GM21786 (cell line): ENCODE measurements around the gene TUBB8.
"Not testable (repeated sequence)": the region's sequence is repeated elsewhere in the genome, so short reads cannot be mapped to it uniquely, and the experiment has no call there.

ENCODE experiments used
- ATAC-seq: cut with Tn5 transposase; IDR thresholded peaks from one replicate; pipeline ENCODE4 v1.9.1; 2021; ENCODE audit not compliant: unreplicated experiment

The TUBB8 gene

DNA sequence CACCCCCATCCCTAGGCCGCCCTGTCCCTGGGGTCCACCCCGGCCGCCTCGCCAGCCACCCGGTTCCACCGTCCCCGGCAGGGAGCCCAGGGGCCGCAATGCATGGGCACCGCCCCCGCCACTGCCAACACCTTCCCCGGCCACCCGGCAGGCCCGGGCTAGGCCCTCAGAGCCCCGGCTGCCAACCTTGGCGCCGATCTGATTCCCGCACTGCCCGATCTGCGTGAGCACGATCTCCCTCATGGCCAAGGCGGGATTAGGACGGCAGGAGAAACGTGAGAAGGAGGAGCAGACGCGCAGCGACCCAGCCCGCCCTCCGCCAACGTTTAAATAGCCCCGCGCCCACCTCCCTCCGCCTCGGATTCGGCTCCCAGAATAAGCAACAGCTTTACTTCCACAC lies at the start of gene TUBB8:
Gene TUBB8, minus strand, starts transcription at position 301 of the 400 bp plus-strand sequence. Its CDS starts 58 bp downstream, at position 243.
- no peak for ATAC-seq

GRCh38 chr10:96466-96865 lies 47.4 kb upstream of the TUBB8 start:
- no peak for ATAC-seq

- no peak for ATAC-seq
Measured at GRCh38 chr10:95356-96115, 46.4 kb upstream of the TUBB8 start.

GRCh38 chr10:94613-95012 lies 45.5 kb upstream of the TUBB8 start:
- no peak for ATAC-seq

DNA sequence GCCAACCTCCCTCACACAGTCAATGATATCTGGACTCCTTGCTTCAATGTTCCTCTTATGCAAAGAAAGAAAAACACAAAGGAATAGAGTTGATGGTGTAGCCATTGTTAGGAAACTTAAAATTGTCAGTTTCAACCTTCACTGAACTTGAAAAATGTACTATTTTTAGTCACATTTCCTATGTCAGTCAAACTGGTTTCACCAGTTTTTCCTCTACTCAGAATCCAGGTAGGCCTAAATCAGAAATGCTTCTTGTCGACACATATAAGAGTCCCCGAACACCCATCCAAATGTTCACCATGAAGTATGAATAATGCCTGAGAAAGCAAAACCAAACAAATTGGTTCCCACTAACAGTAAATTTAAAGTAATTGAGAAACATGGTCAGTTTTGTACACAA lies 43.8 kb upstream of the TUBB8 start:
- no peak for ATAC-seq

DNA sequence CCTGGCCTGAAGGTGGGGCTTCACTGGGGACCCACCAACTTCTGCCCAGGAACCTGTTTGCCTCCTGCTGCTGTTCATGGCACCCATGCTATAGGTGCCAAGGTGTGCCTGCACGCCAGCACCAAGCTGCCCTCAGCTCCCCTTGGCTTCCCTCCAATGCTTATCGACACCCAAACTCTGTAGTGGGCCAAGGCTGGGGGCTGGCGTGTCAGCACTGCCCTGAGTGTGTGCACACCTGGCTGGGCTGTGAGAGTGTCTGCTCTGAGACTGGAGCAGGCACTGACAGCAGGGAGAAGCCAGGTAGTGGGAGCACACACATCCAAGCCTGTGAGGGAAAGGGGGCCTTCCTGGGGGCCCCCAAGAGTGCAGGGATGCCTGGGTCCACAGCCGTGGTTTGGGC lies 43.1 kb upstream of the TUBB8 start:
- ATAC-seq, result no peak

- ATAC-seq, result no peak
Measured at GRCh38 chr10:91313-91712, 42.2 kb upstream of the TUBB8 start.

- ATAC-seq, result no peak
Measured at GRCh38 chr10:90161-90560, 41.1 kb upstream of the TUBB8 start.

GRCh38 chr10:89248-89647 lies 40.2 kb upstream of the TUBB8 start:
- no peak for ATAC-seq

DNA sequence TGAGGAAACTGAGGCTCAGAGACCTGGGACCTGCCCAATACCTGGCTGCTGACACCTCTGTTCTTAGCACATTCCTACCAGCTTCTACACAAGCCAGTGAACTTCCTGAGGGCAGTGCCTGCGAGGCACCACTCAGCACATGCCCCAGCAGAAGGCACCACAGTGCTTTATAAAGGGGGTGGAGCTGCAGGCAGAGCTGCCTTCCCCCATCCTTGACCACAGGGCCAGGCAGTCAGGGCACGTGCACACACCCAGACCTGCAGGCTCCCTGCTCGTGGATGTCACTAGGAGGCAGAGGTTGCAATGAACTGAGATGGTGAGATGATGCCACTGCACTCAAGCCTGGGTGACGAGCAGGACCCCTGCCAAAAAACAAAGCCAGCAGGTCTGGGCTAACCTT lies 39.2 kb upstream of the TUBB8 start:
- ATAC-seq, result no peak

DNA sequence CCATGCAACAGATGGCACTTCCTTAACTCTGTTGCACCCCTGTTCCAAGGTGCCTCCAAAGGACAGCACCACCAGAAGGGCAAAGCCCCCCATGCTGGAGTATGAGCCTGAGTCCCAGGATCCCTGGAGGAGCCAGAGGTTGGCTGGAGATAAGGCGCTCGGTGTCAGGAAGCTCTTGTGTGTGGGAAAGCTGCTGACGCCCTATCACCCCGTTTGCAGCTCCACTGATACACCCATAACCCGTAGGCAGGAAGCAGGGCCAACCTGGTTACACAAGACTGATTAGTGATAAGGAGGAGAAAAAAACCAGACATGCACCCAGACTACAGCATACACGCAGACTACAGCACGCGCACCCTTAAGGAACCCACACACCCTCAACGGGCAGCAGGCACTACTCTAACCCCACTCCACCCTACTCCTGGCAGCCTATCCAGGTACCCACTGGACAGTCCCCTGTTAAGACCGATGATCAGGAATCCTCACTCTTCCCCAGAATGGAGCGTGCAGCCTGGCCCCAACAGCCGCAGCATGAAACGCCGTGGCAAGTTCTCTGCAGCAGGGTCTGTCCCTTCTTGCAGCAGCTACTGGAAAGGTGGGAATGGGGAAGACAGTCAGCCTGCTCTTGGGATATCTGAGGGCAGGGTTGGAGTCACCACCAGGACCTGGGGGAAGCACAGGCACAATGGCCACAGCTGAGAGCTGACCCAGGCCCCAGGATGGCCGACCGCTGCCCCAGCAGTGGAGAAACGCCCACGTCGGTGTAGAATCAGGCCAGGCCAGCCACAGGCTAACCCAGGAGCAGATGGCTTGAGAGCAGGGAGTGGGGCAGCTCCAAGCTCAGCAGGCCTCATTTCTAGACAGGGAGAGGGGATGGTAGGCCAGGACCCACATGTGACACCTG lies 38.3 kb upstream of the TUBB8 start:
- no peak for ATAC-seq

DNA sequence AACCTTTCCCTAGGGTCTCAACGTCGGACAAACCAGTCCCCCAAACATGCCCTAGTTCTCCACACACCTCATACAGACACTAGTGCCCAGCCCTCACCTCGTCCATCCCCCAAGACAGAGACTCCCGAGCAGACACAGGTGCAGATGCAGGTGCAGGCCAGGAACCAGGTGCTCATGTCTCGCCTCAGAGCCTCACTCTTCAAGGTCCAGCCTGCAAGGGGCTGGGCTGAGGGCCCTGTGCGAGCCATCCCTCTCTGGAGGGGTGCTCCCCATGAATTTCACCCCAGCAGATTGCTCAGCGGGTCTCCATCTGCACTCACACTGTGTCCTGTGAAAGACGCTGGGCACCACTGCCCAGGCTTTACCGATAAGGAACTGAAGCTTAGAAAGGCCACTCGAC lies 36.9 kb upstream of the TUBB8 start:
- no peak for ATAC-seq

- no peak for ATAC-seq
Measured at GRCh38 chr10:85044-85443, 35.9 kb upstream of the TUBB8 start.

GRCh38 chr10:83930-84530 lies 34.9 kb upstream of the TUBB8 start:
- ATAC-seq, result no peak

DNA sequence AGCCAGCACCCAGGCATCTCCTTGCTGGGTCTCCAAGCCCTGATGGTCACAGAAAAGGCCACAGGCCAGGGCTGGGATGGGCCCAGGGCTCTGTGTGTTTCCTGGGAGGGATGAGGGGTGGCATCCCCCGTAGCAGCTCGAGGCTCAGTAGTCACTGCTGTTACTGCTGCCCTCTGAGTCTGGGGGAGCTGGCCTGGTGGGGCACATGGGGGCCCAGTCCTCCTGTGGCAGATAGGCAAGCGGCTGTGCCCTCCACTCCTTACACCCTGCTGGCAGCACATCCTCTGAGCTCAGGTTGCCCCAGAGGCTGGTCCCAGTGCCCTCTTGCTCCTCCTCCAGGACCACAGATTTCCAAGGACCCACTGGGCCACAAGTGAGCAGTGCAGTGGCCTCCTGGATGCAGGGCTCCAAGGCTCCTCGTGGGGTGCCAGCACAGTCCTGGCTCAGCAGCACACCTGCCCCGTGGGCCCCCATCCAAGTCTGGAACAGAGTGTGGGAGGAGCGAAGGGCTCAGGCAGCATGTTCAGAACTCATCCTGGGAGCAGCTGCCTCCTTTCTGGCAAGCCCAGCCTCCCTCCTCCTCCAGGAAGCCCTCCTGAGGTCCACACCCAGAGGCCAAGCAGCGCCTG lies 31.5 kb upstream of the TUBB8 start:
- ATAC-seq, result no peak

GRCh38 chr10:79532-80215 lies 30.6 kb upstream of the TUBB8 start:
- ATAC-seq, result no peak

GRCh38 chr10:78556-78955 lies 29.5 kb upstream of the TUBB8 start:
- ATAC-seq, result no peak

DNA sequence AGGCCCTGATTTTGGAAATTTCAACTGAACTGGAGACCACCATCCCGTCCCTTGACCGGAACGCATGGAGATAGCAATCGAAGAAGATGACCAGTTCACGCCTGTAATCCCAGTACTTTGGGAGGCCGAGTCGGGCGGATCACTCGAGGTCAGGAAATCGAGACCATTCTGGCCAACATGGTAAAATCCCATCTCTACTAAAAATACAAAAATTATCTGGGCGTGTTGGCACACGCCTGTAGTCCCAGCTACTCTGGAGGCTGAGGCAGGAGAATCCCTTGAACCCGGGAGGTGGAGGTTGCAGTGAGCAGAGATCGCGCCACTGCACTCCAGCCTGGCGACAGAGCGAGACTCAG lies 25.1 kb upstream of the TUBB8 start:
- not testable (repeated sequence) for ATAC-seq

GRCh38 chr10:73543-74265 lies 24.6 kb upstream of the TUBB8 start:
- ATAC-seq, result not testable (repeated sequence)

GRCh38 chr10:68156-68555 lies 19.1 kb upstream of the TUBB8 start:
- not testable (repeated sequence) for ATAC-seq
